Cardiac fibroblast (primary cell): ENCODE results near the gene INPP5A.

Source experiments
- DNase-seq, 2 donors: peaks; one replicate each; pipeline versions ENCODE4 v3.0.0 to v3.0.0-alpha.2; 2010; ENCODE audit warnings: low read depth in 2 of 2
- H3K4me3 ChIP-seq, 2 donors: replicated peaks in 1 of 2; 1 replicate in 1 of 2; 2 replicates in 1 of 2; pipeline ENCODE4 v1.5.1; 2011; ENCODE audit warnings: low read depth in 2 of 2, low read length in 2 of 2, mild to moderate bottlenecking in 2 of 2, moderate library complexity in 1 of 2
- CTCF ChIP-seq: IDR thresholded peaks from one replicate; pipeline ENCODE4 v1.5.1; 2011; ENCODE audit warnings: low read depth, mild to moderate bottlenecking, low read length, inconsistent platforms

The INPP5A gene

GRCh38 chr10:132607961-132608495, 70.4 kb downstream of the INPP5A start:
- DNase-seq = no peak
- no peak overlapping the region for H3K4me3 ChIP-seq
- TF ChIP-seq CTCF = no peak

GRCh38 chr10:132608511-132609195, 71.1 kb downstream of the INPP5A start:
- TF ChIP-seq CTCF = no peak
- H3K4me3 ChIP-seq = no peak overlapping the region
- DNase-seq = no peak

- TF ChIP-seq CTCF = no peak
- DNase-seq = no peak
- no peak overlapping the region for H3K4me3 ChIP-seq
These were observed 71.6 kb downstream of the INPP5A start for GRCh38 chr10:132609211-132609610.

- no peak overlapping the region for H3K4me3 ChIP-seq
- no peak for TF ChIP-seq CTCF
- no peak for DNase-seq
These were observed 72.6 kb downstream of the INPP5A start for GRCh38 chr10:132610071-132610701.

GRCh38 chr10:132611026-132611910, 73.7 kb downstream of the INPP5A start:
- no peak for TF ChIP-seq CTCF
- no peak overlapping the region for H3K4me3 ChIP-seq
- no peak for DNase-seq

- no peak for DNase-seq
- TF ChIP-seq CTCF = no peak
- H3K4me3 ChIP-seq = no peak overlapping the region
These were observed 74.4 kb downstream of the INPP5A start for GRCh38 chr10:132611986-132612385.
